ENCODE measurements around the gene MRGPRX1. TPM values are rescaled to one million over a fixed set of nuclear protein-coding genes. Genes with fewer than 3 reads are reported as not detected.

Gene MRGPRX1
- not detected in 5 replicates for total RNA-seq (2022; extraction: Qiagen RNA extraction)

GRCh38 chr11:18939314-18939713 lies at the start of gene MRGPRX1:
MRGPRX1 (minus strand) TSS chr11:18939414; CDS start chr11:18934784, 4,630 bp downstream.

Other genes starting within 250 kb of the MRGPRX1 start
- 0.21 to 0.62 TPM (median 0.41 TPM) in 5 replicates for gene TMEM86A, start 240.6 kb downstream of the MRGPRX1 start, total RNA-seq (2022; extraction: Qiagen RNA extraction)
- not detected in 5 replicates for gene IGSF22, start 213.2 kb downstream of the MRGPRX1 start, total RNA-seq (2022; extraction: Qiagen RNA extraction)
- not detected in 5 replicates for gene PTPN5, start 147.6 kb downstream of the MRGPRX1 start, total RNA-seq (2022; extraction: Qiagen RNA extraction)
- gene MRGPRX2, start 121.3 kb upstream of the MRGPRX1 start, total RNA-seq (2022; extraction: Qiagen RNA extraction) = not detected in 5 replicates
- 15.3 to 18.3 TPM (median 17.2 TPM) in 5 replicates for gene ZDHHC13, start 177.8 kb upstream of the MRGPRX1 start, total RNA-seq (2022; extraction: Qiagen RNA extraction)